ENCODE data around the gene GHR. TPM values are rescaled to one million over a fixed set of nuclear protein-coding genes. Genes with fewer than 3 reads are reported as not detected.
"Not testable (repeated sequence)": the region's sequence is repeated elsewhere in the genome, so short reads cannot be mapped to it uniquely, and the experiment has no call there.

Gene GHR
- total RNA-seq, 4 donors from 2014 or later: 6.5 to 27.2 (median 9.6) TPM

DNA sequence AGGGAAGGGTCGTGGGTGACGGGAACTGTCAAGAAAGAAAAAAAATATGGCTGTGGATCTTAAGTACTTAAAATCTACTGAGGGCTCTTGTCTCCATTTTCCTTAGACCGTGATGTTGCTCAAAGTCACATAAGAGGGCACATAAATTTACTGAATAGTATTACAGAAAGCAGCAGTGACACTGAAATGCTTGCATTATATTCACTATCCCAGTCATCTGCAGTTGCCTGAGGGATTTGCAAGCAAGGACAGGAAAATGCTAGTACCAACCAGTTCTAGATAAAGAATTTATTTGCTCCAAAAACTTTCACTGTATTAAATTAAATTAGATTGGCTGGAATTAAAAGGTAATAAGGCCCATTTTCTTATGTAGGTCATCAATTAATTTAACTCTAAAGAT lies 226.8 kb downstream of the GHR start:
- Histone ChIP-seq H3K4me3 (no peak overlapping the region), H3K4me1 (peaks cover 0 to 8% (median 0%) of the 10 kb centered on the region in 3 donors), H3K9me3 (no peaks in the 10 kb centered on the region), H3K27ac (no peak overlapping the region), H3K36me3 (no peaks in the 10 kb centered on the region), H3K27me3 (no peaks in the 10 kb centered on the region)
- no peak for ATAC-seq
- TF ChIP-seq, protein P1, sequence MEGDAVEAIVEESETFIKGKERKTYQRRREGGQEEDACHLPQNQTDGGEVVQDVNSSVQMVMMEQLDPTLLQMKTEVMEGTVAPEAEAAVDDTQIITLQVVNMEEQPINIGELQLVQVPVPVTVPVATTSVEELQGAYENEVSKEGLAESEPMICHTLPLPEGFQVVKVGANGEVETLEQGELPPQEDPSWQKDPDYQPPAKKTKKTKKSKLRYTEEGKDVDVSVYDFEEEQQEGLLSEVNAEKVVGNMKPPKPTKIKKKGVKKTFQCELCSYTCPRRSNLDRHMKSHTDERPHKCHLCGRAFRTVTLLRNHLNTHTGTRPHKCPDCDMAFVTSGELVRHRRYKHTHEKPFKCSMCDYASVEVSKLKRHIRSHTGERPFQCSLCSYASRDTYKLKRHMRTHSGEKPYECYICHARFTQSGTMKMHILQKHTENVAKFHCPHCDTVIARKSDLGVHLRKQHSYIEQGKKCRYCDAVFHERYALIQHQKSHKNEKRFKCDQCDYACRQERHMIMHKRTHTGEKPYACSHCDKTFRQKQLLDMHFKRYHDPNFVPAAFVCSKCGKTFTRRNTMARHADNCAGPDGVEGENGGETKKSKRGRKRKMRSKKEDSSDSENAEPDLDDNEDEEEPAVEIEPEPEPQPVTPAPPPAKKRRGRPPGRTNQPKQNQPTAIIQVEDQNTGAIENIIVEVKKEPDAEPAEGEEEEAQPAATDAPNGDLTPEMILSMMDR (IDR thresholded peaks at IDR 0.05): no peak
- TF ChIP-seq POLR2A (IDR thresholded peaks at IDR 0.05) (no peak), EP300 (IDR thresholded peaks at IDR 0.05) (no peak), POLR2AphosphoS5 (IDR thresholded peaks at IDR 0.05) (no peak)
- 80 to 95% methylated on average over 3 of the region's 3 CpGs for WGBS, 2 donors (ENCODE audit: low coverage in 1 of 2)

DNA sequence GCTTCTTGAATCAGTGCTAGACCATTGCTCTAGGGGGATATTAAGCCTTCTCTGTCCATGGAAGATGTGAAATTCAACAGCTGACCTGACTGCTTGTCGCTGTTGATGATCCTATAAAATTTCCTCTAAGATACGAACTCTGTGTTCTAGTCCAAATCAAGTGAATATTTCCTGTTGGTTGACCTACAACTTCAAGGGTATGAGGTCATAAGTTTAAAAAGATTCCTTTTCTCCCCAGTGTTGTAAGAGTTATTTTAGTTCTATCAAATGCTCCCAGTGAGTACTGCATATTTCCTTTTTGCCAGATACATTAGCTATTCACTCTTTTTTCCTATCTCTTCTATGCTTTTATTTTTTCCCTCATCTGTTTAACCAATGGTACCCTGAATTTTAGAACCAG lies 230.5 kb downstream of the GHR start:
- TF ChIP-seq, protein P1 (IDR thresholded peaks at IDR 0.05): no peak
- TF ChIP-seq POLR2AphosphoS5 (IDR thresholded peaks at IDR 0.05) (no peak), EP300 (IDR thresholded peaks at IDR 0.05) (no peak), POLR2A (IDR thresholded peaks at IDR 0.05) (no peak)
- no peaks in the 10 kb centered on the region for H3K27me3 ChIP-seq
- H3K4me1 ChIP-seq: peaks cover 0 to 14% (median 0%) of the 10 kb centered on the region in 3 donors
- no peak for ATAC-seq
- no peaks in the 10 kb centered on the region for H3K36me3 ChIP-seq
- H3K9me3 ChIP-seq: no peaks in the 10 kb centered on the region
- 88 to 94% methylated on average over 2 of the region's 2 CpGs for WGBS, 2 donors (ENCODE audit: low coverage in 1 of 2)
- H3K4me3 ChIP-seq: no peak overlapping the region
- no peak overlapping the region for H3K27ac ChIP-seq

DNA sequence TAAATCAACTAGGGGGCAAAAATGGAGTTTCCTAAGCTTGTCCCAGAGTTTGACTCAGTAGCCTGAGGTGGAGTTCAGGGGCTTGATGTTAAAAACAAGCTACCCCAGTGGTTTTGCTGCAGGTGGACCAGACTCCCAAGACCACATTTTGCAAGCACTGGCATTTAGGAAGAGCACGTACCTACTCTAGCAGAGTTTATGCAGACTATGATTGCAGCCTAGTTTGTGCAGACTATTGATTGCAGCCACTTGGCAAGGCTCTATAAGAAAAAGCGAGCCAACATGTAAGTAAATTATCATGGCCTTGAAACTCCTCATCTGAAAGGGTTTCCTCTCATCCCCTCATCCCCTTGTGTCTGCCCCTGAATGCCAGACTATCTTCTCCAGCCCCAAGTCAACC lies 231.4 kb downstream of the GHR start:
- Histone ChIP-seq H3K4me3 (no peak overlapping the region), H3K27ac (no peak overlapping the region), H3K27me3 (no peaks in the 10 kb centered on the region), H3K9me3 (no peaks in the 10 kb centered on the region), H3K36me3 (no peaks in the 10 kb centered on the region), H3K4me1 (peaks cover 0 to 10% (median 0%) of the 10 kb centered on the region in 3 donors)
- TF ChIP-seq POLR2A (IDR thresholded peaks at IDR 0.05) (no peak), EP300 (IDR thresholded peaks at IDR 0.05) (no peak), POLR2AphosphoS5 (IDR thresholded peaks at IDR 0.05) (no peak)
- TF ChIP-seq, protein P1 (IDR thresholded peaks at IDR 0.05): no peak
- no peak for ATAC-seq
- 78 to 79% methylated on average over 2 of the region's 2 CpGs for WGBS, 2 donors (ENCODE audit: low coverage in 1 of 2)

DNA sequence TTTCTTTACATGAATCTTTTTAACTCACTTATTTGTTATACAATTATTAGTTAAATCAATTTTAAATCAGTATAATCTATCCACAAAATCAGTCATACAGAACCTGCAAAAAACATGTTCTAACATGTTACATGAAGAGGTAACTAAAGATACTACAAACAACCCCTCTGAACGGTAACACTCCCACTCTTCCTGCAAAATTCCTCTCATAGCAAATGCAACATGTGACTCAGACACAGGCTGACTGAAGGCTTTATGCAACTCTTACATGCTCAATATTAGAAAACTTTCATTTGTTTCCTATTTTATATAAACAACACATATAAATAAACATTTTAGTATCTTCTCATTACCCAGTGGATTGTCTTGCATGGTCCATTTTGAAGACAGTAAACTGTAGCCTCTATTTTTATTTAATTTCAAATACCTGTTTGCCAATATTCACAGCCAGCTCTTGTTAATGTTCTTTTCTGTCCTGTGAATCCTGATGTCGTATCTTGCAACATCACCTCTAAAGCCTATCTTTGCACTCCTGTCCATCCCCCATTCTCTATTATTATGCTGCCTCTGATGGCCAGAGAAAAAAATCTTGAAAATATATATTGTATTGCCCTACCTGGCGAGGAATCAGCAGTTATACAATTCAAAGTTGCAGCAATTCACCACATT lies 232.9 kb downstream of the GHR start:
- TF ChIP-seq POLR2A (IDR thresholded peaks at IDR 0.05): no peak
- TF ChIP-seq, protein P1 (IDR thresholded peaks at IDR 0.05): no peak
- TF ChIP-seq POLR2AphosphoS5 (IDR thresholded peaks at IDR 0.05): no peak
- no peak for TF ChIP-seq EP300 (IDR thresholded peaks at IDR 0.05)
- Histone ChIP-seq H3K9me3 (no peaks in the 10 kb centered on the region), H3K27me3 (no peaks in the 10 kb centered on the region), H3K4me1 (peaks cover 0 to 9% (median 0%) of the 10 kb centered on the region in 3 donors), H3K4me3 (no peak overlapping the region), H3K27ac (no peak overlapping the region), H3K36me3 (no peaks in the 10 kb centered on the region)
- WGBS, 2 donors (ENCODE audit: low coverage in 1 of 2): 39 to 52% methylated on average over 3 of the region's 3 CpGs
- ATAC-seq: no peak

DNA sequence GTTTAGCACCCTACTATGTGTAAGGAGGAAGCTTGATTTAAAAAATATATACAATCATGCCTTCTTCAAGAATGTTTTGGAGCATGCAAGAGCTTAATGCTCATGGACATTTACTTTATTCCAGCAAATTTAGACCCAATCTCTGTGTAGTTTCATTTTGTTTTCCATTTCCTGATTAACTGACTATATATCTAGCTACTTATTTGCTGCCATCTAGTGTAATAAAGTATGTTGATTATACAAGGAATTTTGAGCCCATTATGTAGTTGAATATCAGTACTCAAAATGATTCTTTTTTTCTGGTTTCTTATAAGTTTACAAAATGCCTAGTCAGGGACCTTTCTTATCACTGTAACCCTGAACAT lies 233.4 kb downstream of the GHR start:
- TF ChIP-seq EP300 (IDR thresholded peaks at IDR 0.05): no peak
- TF ChIP-seq, protein P1 (IDR thresholded peaks at IDR 0.05): peak in 2 of 4 experiments; percentile 36 to 38
- ATAC-seq: peak; percentile 48
- Histone ChIP-seq H3K4me3 (no peak overlapping the region), H3K27me3 (no peaks in the 10 kb centered on the region), H3K4me1 (peaks cover 0 to 9% (median 0%) of the 10 kb centered on the region in 3 donors), H3K9me3 (no peaks in the 10 kb centered on the region), H3K36me3 (no peaks in the 10 kb centered on the region), H3K27ac (no peak overlapping the region)

DNA sequence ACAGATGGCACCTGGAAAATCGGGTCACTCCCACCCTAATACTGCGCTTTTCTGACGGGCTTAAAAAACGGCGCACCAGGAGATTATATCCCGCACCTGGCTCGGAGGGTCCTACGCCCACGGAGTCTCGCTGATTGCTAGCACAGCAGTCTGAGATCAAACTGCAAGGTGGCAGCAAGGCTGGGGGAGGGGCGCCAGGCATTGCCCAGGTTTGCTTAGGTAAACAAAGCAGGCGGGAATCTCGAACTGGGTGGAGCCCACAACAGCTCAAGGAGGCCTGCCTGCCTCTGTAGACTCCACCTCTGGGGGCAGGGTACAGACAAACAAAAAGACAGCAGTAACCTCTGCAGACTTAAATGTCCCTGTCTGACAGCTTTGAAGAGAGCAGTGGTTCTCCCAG lies 236.6 kb downstream of the GHR start:
- not testable (repeated sequence) for H3K4me1 ChIP-seq, H3K9me3 ChIP-seq, H3K27ac ChIP-seq, H3K27me3 ChIP-seq, H3K4me3 ChIP-seq, ATAC-seq, H3K36me3 ChIP-seq
- WGBS, 2 donors (ENCODE audit: low coverage in 1 of 2): no CpG with 5 or more reads among the region's 13 CpGs
